GM18498 (cell line): ENCODE measurements around the gene LMTK2.
"Not testable (repeated sequence)": the region's sequence is repeated elsewhere in the genome, so short reads cannot be mapped to it uniquely, and the experiment has no call there.

Source experiments
- ATAC-seq: cut with Tn5 transposase; IDR thresholded peaks from one replicate; pipeline ENCODE4 v1.9.1; 2021; ENCODE audit warnings: mild to moderate bottlenecking, moderate library complexity; ENCODE audit not compliant: unreplicated experiment

LMTK2 gene

GRCh38 chr7:98215561-98216495 lies 109.2 kb downstream of the LMTK2 start:
- no peak for ATAC-seq

GRCh38 chr7:98216941-98217622 lies 110.4 kb downstream of the LMTK2 start:
- no peak for ATAC-seq

GRCh38 chr7:98217623-98218582 lies 111.2 kb downstream of the LMTK2 start:
- no peak for ATAC-seq

GRCh38 chr7:98219382-98219781 lies 112.7 kb downstream of the LMTK2 start:
- not testable (repeated sequence) for ATAC-seq

GRCh38 chr7:98221611-98222532 lies 115.2 kb downstream of the LMTK2 start:
- ATAC-seq: no peak

GRCh38 chr7:98222533-98223195 lies 116.0 kb downstream of the LMTK2 start:
- no peak for ATAC-seq

GRCh38 chr7:98223351-98223897 lies 116.8 kb downstream of the LMTK2 start:
- no peak for ATAC-seq

- ATAC-seq: no peak
These were observed 117.4 kb downstream of the LMTK2 start for GRCh38 chr7:98223898-98224700.

- ATAC-seq: no peak
These were observed 118.1 kb downstream of the LMTK2 start for GRCh38 chr7:98224701-98225181.

- ATAC-seq: no peak
These were observed 119.4 kb downstream of the LMTK2 start for GRCh38 chr7:98225913-98226614.

- ATAC-seq: no peak
These were observed 121.3 kb downstream of the LMTK2 start for GRCh38 chr7:98227939-98228338.

- no peak for ATAC-seq
These were observed 122.1 kb downstream of the LMTK2 start for GRCh38 chr7:98228801-98229200.

GRCh38 chr7:98229441-98229840 lies 122.8 kb downstream of the LMTK2 start:
- no peak for ATAC-seq

- ATAC-seq: no peak
These were observed 123.5 kb downstream of the LMTK2 start for GRCh38 chr7:98229991-98230745.

GRCh38 chr7:98230746-98231471 lies 124.2 kb downstream of the LMTK2 start:
- no peak for ATAC-seq
